A673 (cell line): ENCODE data around the gene CTRL.

Experiments used
- CTCF ChIP-seq: fragments of 300-800, 200-600 bp; sonication (generic); conservative IDR thresholded peaks from 2 replicates; pipeline ENCODE4 v1.5.1; 2017; ENCODE audit warnings: low read depth, mild to moderate bottlenecking, antibody characterized with exemption, low read length, moderate library complexity, mixed read lengths
- EZH2 ChIP-seq: fragments of 200-600 bp; sonication (generic); IDR thresholded peaks from 2 replicates; pipeline ENCODE4 v1.6.1; 2017; ENCODE audit warnings: borderline replicate concordance, low read depth, mild to moderate bottlenecking, mixed read lengths, antibody characterized with exemption, low read length; ENCODE audit not compliant: poor library complexity, severe bottlenecking

- TF ChIP-seq CTCF = no peak
- no peak for TF ChIP-seq EZH2
Observed at GRCh38 chr16:67930191-67930590, 1.5 kb downstream of the CTRL start.
